Measurements from ENCODE around the gene ANKS1A.

Gene ANKS1A

GRCh38 chr6:35087361-35088280 is 198.6 kb downstream of the ANKS1A start:
- H3K9ac ChIP-seq (ENCODE audit: low read length) = no peak overlapping the region
- no peaks in the 10 kb centered on the region for H3K9me3 ChIP-seq (replicated peaks; ENCODE audit: insufficient read depth, low read length)
- no peaks in the 10 kb centered on the region for H3K27me3 ChIP-seq (replicated peaks; ENCODE audit: insufficient read depth, low read length)
- H2AFZ ChIP-seq (ENCODE audit: low read length) = no peak overlapping the region
- H3K4me2 ChIP-seq (ENCODE audit: low read depth, low read length) = no peak overlapping the region
- H3F3A ChIP-seq (ENCODE audit: insufficient read depth, low read length) = no peaks in the 10 kb centered on the region
- H3K4me3 ChIP-seq (ENCODE audit: low read length) = no peak overlapping the region
- no peaks in the 10 kb centered on the region for H3K9me2 ChIP-seq (replicated peaks; ENCODE audit: insufficient read depth, low read length)
- H4K20me1 ChIP-seq (ENCODE audit: insufficient read depth, low read length) = no peaks in the 10 kb centered on the region
- H3K27ac ChIP-seq (ENCODE audit: low read length) = no peak overlapping the region
- no peak for DNase-seq
- TF ChIP-seq EZH2 (optimal IDR thresholded peaks at IDR 0.05; ENCODE audit: low read depth, low read length) (no peak), CTCF (IDR thresholded peaks at IDR 0.05; ENCODE audit: low read length) (no peak), EZH2phosphoT487 (IDR thresholded peaks at IDR 0.05; ENCODE audit: low read length) (no peak)
- no peaks in the 10 kb centered on the region for H3K36me3 ChIP-seq (replicated peaks; ENCODE audit: insufficient read depth, low read length)
- no peaks in the 10 kb centered on the region for H3K4me1 ChIP-seq (ENCODE audit: low read length)
- H3K79me2 ChIP-seq (ENCODE audit: low read length) = no peaks in the 10 kb centered on the region

- H3K27ac ChIP-seq (ENCODE audit: low read length) = no peak overlapping the region
- H3K4me1 ChIP-seq (ENCODE audit: low read length) = no peaks in the 10 kb centered on the region
- no peak overlapping the region for H3K9ac ChIP-seq (ENCODE audit: low read length)
- no peaks in the 10 kb centered on the region for H3K79me2 ChIP-seq (ENCODE audit: low read length)
- no peaks in the 10 kb centered on the region for H3K36me3 ChIP-seq (replicated peaks; ENCODE audit: insufficient read depth, low read length)
- no peak for TF ChIP-seq EZH2 (optimal IDR thresholded peaks at IDR 0.05; ENCODE audit: low read depth, low read length)
- no peak for TF ChIP-seq CTCF (IDR thresholded peaks at IDR 0.05; ENCODE audit: low read length)
- TF ChIP-seq EZH2phosphoT487 (IDR thresholded peaks at IDR 0.05; ENCODE audit: low read length) = no peak
- no peaks in the 10 kb centered on the region for H3K9me3 ChIP-seq (replicated peaks; ENCODE audit: insufficient read depth, low read length)
- no peak for DNase-seq
- H3K9me2 ChIP-seq (replicated peaks; ENCODE audit: insufficient read depth, low read length) = no peaks in the 10 kb centered on the region
- H3F3A ChIP-seq (ENCODE audit: insufficient read depth, low read length) = no peaks in the 10 kb centered on the region
- H2AFZ ChIP-seq (ENCODE audit: low read length) = no peak overlapping the region
- no peaks in the 10 kb centered on the region for H4K20me1 ChIP-seq (ENCODE audit: insufficient read depth, low read length)
- H3K27me3 ChIP-seq (replicated peaks; ENCODE audit: insufficient read depth, low read length) = no peaks in the 10 kb centered on the region
- H3K4me3 ChIP-seq (ENCODE audit: low read length) = no peak overlapping the region
- no peak overlapping the region for H3K4me2 ChIP-seq (ENCODE audit: low read depth, low read length)
These were observed 199.5 kb downstream of the ANKS1A start for GRCh38 chr6:35088281-35089215.

- Histone ChIP-seq H3K4me1 (ENCODE audit: low read length) (no peaks in the 10 kb centered on the region), H3K27ac (ENCODE audit: low read length) (no peak overlapping the region)
These were observed 200.3 kb downstream of the ANKS1A start for GRCh38 chr6:35089216-35089934.

More at GRCh38 chr6:35089216-35089934, 200.3 kb downstream of the ANKS1A start:
- Histone ChIP-seq H3K4me2 (ENCODE audit: low read depth, low read length) (no peak overlapping the region), H2AFZ (ENCODE audit: low read length) (no peak overlapping the region), H3F3A (ENCODE audit: insufficient read depth, low read length) (no peaks in the 10 kb centered on the region), H3K36me3 (replicated peaks; ENCODE audit: insufficient read depth, low read length) (no peaks in the 10 kb centered on the region), H3K4me3 (ENCODE audit: low read length) (no peak overlapping the region), H3K9me2 (replicated peaks; ENCODE audit: insufficient read depth, low read length) (no peaks in the 10 kb centered on the region), H3K9ac (ENCODE audit: low read length) (no peak overlapping the region), H3K79me2 (ENCODE audit: low read length) (no peaks in the 10 kb centered on the region), H4K20me1 (ENCODE audit: insufficient read depth, low read length) (no peaks in the 10 kb centered on the region), H3K9me3 (replicated peaks; ENCODE audit: insufficient read depth, low read length) (no peaks in the 10 kb centered on the region), H3K27me3 (replicated peaks; ENCODE audit: insufficient read depth, low read length) (no peaks in the 10 kb centered on the region)
- no peak for TF ChIP-seq EZH2 (optimal IDR thresholded peaks at IDR 0.05; ENCODE audit: low read depth, low read length)
- TF ChIP-seq EZH2phosphoT487 (IDR thresholded peaks at IDR 0.05; ENCODE audit: low read length) = no peak
- TF ChIP-seq CTCF (IDR thresholded peaks at IDR 0.05; ENCODE audit: low read length) = no peak
- DNase-seq = no peak

Data from MM.1S (cell line).